Measurements from ENCODE around the gene PLEKHN1. TPM values are rescaled to one million over a fixed set of nuclear protein-coding genes. Genes with fewer than 3 reads are reported as not detected.

The PLEKHN1 gene
- total RNA-seq, 1 experiment from 2014 or later: 1.6 TPM

DNA sequence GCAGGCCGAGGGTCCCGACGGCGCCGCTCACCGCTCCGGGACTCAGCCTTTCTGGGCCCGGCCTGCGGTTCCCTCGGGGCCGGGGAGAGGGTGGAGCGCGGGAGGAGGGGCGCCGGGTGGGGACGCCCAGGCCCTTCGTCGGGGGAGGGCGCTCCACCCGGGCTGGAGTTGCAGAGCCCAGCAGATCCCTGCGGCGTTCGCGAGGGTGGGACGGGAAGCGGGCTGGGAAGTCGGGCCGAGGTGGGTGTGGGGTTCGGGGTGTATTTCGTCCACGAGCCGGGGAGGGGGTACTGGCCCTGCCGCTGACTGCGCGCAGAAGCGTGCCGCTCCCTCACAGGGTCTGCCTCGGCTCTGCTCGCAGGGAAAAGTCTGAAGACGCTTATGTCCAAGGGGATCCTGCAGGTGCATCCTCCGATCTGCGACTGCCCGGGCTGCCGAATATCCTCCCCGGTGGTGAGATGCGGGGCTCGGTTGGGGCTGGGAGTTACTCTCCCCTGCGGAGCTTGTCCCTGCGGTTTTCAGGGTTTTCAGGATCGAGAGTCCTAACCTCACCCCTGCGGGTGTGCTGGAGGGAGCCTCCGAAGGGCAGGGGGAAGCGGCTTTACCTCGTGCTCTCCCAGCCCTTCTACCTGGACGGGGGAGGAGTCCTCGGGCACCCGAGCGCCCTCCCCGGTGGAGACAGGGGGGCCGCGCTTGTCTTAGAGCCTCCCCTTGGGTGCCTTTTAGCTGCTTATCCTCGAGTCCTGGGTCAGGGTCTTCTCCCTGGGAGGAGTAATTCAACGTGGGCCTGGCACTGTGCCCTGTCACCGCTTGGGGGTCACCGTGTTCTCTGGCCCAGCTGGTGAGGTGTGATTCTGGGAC, 40.5 kb upstream of the PLEKHN1 start:
- Histone ChIP-seq H3K27me3 (ENCODE audit: control insufficient read depth, insufficient read depth, low read length) (peaks cover 91% of the 10 kb centered on the region), H3K4me3 (ENCODE audit: insufficient read depth, low read depth, low read length) (peak overlapping the region; percentile 31), H3K36me3 (replicated peaks; ENCODE audit: control insufficient read depth, insufficient read depth, low read length) (no peaks in the 10 kb centered on the region)
- DNase-seq: peak; percentile 88

DNA sequence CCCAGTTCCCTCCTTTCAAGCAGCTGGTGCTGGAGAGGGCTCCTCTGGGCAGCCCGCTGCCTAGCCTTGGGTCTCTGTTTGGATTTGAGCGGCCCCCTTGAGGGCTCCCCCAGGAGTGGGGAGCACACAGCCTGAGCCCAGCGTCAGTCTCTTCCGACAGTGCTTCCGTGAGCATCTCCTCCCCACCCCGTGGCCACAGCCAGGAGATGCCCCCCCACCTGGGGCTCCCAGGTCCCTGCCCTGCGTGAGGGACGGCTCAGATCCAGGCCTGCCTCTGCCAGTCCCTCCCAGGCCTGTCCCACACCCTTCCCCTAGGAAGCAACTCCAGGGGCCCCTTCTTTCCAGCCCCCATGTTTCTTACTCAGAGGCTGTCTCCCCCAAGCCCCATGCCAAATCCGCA, 39.0 kb upstream of the PLEKHN1 start:
- Histone ChIP-seq H3K27me3 (ENCODE audit: control insufficient read depth, insufficient read depth, low read length) (peaks cover 86% of the 10 kb centered on the region), H3K4me3 (ENCODE audit: insufficient read depth, low read depth, low read length) (no peak overlapping the region), H3K36me3 (replicated peaks; ENCODE audit: control insufficient read depth, insufficient read depth, low read length) (no peaks in the 10 kb centered on the region)
- DNase-seq: no peak

DNA sequence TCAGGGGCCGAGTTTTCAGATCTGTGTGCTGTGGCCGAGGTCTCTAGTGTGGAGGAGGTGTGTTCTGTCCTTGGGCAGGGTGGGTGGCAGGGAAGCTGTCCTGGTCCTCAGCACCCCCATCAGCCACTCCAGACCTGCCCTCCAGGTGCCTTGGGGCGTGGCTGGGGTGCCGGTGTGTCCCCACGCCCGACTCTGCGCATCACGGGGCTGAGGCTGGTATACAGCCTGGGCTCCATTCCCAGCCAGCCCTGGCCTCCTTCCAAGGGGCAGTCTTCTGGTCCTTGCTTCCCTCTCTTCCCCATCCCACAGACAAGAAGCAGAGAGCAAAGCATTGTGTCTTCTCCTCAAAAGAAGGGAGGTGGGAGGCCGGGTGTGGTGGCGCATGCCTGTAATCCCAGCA, 38.5 kb upstream of the PLEKHN1 start:
- peaks cover 83% of the 10 kb centered on the region for H3K27me3 ChIP-seq (ENCODE audit: control insufficient read depth, insufficient read depth, low read length)

DNA sequence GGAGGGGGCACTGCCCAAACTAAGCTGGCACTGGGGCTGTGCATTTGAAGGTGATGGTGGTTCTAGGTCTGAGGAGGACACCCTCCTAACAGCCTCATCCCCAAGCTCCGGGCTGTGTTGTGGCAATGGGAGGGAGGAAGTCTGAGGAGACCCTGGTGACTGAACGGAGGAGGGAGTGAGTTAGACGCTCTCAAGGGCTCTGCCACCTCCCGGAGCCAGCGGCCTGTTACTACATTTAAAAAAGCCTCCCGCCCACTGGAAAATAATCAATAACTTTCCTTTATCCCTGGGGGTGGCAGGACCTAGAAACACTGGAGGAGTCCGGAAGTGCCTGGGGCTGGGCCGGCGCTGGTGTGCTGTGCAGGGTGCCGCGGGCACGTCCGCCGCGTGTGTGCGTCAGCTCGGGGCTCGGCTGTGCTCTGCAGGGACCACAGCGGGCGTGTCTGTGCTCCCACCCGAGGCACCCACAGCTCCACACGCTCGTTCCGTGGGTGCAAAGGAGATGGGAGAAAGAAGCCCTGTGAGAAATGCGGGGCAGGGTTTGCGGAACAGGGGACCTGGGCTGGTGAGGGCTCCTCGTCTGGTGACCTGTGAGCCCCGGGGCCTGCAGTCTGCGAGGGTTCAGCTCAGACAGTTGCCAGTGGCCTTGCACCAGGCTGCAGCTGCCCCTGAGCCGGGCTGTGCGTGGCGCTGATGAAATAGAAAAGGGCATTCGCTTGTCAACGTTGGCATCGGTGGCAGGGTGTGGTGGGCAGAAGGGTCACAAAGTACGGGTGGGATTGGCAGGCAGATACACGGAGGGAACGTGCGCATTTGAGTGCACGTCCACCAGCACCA, 37.2 kb upstream of the PLEKHN1 start:
- peaks cover 81% of the 10 kb centered on the region for H3K27me3 ChIP-seq (ENCODE audit: control insufficient read depth, insufficient read depth, low read length)
- H3K36me3 ChIP-seq (replicated peaks; ENCODE audit: control insufficient read depth, insufficient read depth, low read length): no peaks in the 10 kb centered on the region

More for the DNA sequence above, 38.5 kb upstream of the PLEKHN1 start:
- DNase-seq: no peak
- Histone ChIP-seq H3K36me3 (replicated peaks; ENCODE audit: control insufficient read depth, insufficient read depth, low read length) (no peaks in the 10 kb centered on the region), H3K4me3 (ENCODE audit: insufficient read depth, low read depth, low read length) (no peak overlapping the region)

GRCh38 chr1:929712-930632, 36.3 kb upstream of the PLEKHN1 start:
- peaks cover 74% of the 10 kb centered on the region for H3K27me3 ChIP-seq (ENCODE audit: control insufficient read depth, insufficient read depth, low read length)
- no peak for DNase-seq
- no peak overlapping the region for H3K4me3 ChIP-seq (ENCODE audit: insufficient read depth, low read depth, low read length)
- no peaks in the 10 kb centered on the region for H3K36me3 ChIP-seq (replicated peaks; ENCODE audit: control insufficient read depth, insufficient read depth, low read length)

More for the DNA sequence above, 37.2 kb upstream of the PLEKHN1 start:
- DNase-seq: peak; percentile 77
- H3K4me3 ChIP-seq (ENCODE audit: insufficient read depth, low read depth, low read length): no peak overlapping the region

- Histone ChIP-seq H3K36me3 (replicated peaks; ENCODE audit: control insufficient read depth, insufficient read depth, low read length) (no peaks in the 10 kb centered on the region), H3K4me3 (ENCODE audit: insufficient read depth, low read depth, low read length) (no peak overlapping the region), H3K27me3 (ENCODE audit: control insufficient read depth, insufficient read depth, low read length) (peaks cover 74% of the 10 kb centered on the region)
- DNase-seq: no peak
Measured at GRCh38 chr1:930633-931138, 35.6 kb upstream of the PLEKHN1 start.

DNA sequence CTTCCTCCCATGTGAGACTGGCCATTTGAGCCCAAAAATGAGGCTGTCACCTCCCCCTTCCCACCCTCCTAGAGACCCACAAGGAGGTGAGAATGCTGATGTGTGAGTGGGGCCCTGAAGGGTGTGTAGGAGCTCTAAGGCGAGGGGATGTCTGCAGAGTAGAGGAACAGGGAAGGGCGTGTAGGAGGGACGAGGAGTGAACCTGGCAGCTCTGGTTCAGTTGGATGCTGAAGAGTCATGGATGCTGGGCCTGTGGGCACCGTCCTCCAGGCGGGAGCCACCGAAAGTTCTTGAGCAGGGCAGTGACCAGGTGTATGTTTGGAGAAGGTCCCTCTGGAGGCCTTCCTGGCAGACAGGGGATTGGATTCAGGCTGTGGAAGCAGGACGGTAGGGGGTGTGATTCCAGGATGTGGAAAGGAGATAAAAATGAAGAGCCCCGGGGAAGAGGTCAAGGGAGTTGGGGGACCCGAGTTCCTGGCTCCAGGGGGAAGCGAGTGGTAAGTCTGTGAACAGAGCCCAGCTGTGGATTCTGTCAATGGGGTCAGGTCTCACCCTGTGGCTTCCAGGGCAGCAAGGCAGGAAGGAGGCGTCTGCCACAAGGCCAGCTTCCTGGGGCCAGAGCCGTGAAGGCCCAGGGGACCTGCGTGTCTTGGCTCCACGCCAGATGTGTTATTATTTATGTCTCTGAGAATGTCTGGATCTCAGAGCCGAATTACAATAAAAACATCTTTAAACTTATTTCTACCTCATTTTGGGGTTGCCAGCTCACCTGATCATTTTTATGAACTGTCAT, 34.7 kb upstream of the PLEKHN1 start:
- Histone ChIP-seq H3K36me3 (replicated peaks; ENCODE audit: control insufficient read depth, insufficient read depth, low read length) (no peaks in the 10 kb centered on the region), H3K27me3 (ENCODE audit: control insufficient read depth, insufficient read depth, low read length) (peaks cover 73% of the 10 kb centered on the region), H3K4me3 (ENCODE audit: insufficient read depth, low read depth, low read length) (no peak overlapping the region)
- DNase-seq: no peak

DNA sequence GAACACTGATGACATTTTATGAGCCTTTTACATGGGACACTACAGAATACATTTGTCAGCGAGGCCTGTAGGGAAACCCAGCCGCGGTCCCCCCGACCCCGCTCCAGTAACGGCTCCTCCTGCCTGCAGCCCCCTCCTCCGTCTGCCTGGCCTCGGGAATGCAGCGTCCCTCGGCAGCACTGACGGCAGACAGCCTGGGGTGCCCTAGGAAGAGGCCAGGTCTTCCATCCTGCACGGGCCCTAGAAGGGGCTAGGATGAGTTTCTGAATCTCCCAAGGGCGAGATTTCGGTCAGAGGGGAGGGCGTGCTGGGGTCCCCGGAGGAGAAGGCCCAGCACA, 34.1 kb upstream of the PLEKHN1 start:
- H3K36me3 ChIP-seq (replicated peaks; ENCODE audit: control insufficient read depth, insufficient read depth, low read length): no peaks in the 10 kb centered on the region
- peaks cover 73% of the 10 kb centered on the region for H3K27me3 ChIP-seq (ENCODE audit: control insufficient read depth, insufficient read depth, low read length)
- H3K4me3 ChIP-seq (ENCODE audit: insufficient read depth, low read depth, low read length): no peak overlapping the region
- peak; percentile 83 for DNase-seq

DNA sequence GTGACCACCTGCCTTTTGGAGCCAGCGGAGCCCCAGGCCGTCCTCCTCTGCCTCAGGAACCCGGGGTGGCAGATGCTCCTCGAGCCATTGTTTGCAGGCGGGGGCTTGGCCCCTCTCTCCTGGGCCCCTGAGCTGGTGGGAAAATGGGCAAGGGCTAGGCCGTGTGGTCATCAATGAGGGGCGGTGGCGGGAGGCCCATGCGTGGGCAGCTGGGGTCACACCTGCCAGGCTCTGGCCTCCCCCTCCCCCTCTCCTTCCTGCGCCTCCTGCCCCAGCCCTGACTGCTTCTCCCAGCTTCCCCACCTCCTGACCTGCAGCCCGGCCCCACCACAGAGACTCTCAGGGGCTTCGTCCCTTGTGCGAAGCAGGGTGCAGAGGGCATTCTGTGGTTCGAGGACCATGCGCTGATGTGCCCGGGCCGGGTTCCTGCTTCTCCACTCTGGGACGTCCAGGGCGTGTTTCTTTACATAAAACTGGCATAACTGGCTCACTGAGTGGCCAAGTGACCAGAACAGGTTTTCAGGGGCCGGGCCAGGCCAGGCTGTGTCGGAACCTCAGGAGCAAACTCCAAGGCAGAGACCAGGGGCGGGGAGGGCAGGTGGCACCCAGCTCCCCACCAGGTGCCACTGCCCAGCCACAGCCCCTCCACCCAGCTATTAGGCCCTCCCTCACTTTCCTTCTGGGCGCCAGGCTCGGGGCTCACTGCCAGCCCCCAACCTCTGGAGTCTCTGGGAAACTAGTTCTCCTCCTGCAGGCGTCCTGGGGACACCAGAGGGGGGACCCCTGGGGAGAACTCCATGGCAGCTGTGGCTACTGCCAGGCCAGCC, 33.3 kb upstream of the PLEKHN1 start:
- peaks cover 68% of the 10 kb centered on the region for H3K27me3 ChIP-seq (ENCODE audit: control insufficient read depth, insufficient read depth, low read length)
- DNase-seq: no peak
- H3K36me3 ChIP-seq (replicated peaks; ENCODE audit: control insufficient read depth, insufficient read depth, low read length): no peaks in the 10 kb centered on the region
- no peak overlapping the region for H3K4me3 ChIP-seq (ENCODE audit: insufficient read depth, low read depth, low read length)

GRCh38 chr1:933603-933940, 32.7 kb upstream of the PLEKHN1 start:
- no peak overlapping the region for H3K4me3 ChIP-seq (ENCODE audit: insufficient read depth, low read depth, low read length)
- H3K27me3 ChIP-seq (ENCODE audit: control insufficient read depth, insufficient read depth, low read length): peaks cover 69% of the 10 kb centered on the region
- H3K36me3 ChIP-seq (replicated peaks; ENCODE audit: control insufficient read depth, insufficient read depth, low read length): no peaks in the 10 kb centered on the region
- peak; percentile 88 for DNase-seq

DNA sequence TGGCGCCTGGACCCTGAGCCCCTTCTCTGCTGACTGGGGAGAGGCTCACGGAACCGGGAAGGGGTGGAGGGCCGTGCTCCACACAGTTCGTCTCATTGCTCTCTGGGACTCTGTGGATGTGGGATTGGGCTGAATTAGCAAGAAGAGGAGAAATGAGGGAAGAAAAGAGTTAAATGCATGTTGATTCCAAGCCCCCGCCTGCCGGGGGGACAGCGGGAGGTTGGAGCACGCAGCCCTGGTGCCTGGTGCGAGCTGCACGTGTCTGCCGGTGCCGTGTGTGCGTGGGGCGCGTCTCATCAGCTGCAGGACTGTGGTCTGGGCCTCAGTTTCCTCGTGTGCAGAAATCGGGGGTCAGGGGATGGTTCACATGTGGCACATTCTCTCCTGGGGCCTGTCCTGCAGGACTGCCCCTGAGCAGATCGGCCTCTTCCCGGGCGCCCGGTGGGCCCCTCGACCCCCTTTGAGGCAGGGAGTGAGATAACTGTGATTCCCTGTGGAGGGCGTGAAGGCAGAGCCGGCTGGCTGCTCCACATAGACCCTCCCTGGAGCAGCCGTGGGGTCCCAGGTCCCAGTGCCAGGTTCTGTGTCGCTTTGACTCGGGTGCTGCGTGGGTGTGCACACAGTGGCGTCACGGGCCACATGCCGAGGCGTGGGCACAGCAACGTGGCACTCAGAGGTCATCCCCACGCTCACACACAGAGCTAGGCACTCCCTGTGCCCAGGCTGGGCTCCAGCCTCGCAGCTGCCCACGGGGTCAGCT, 31.1 kb upstream of the PLEKHN1 start:
- Histone ChIP-seq H3K27me3 (ENCODE audit: control insufficient read depth, insufficient read depth, low read length) (peaks cover 73% of the 10 kb centered on the region), H3K4me3 (ENCODE audit: insufficient read depth, low read depth, low read length) (no peak overlapping the region), H3K36me3 (replicated peaks; ENCODE audit: control insufficient read depth, insufficient read depth, low read length) (no peaks in the 10 kb centered on the region)
- peak; percentile 83 for DNase-seq

- Histone ChIP-seq H3K4me3 (ENCODE audit: insufficient read depth, low read depth, low read length) (no peak overlapping the region), H3K36me3 (replicated peaks; ENCODE audit: control insufficient read depth, insufficient read depth, low read length) (no peaks in the 10 kb centered on the region), H3K27me3 (ENCODE audit: control insufficient read depth, insufficient read depth, low read length) (peaks cover 73% of the 10 kb centered on the region)
- DNase-seq: peak; percentile 94
Measured at GRCh38 chr1:935751-936231, 30.5 kb upstream of the PLEKHN1 start.

Measured in H7 (cell line).